K562 (cell line): ENCODE results near the gene KCTD17. TPM values are rescaled to one million over a fixed set of nuclear protein-coding genes. Genes with fewer than 3 reads are reported as not detected.
A peak's percentile ranks its signal among the peaks of the same experiment; 100 is the strongest.

Experiments used
- C11orf30 ChIP-seq: fragments of 450-650 bp; IDR thresholded peaks from 2 replicates; pipeline ENCODE4 v1.6.1; 2016; ENCODE audit warnings: low read depth, mild to moderate bottlenecking
- CREB1 ChIP-seq, 2 experiments: sonication (generic) in 1 of 2; formaldehyde crosslinking in 1 of 2; IDR thresholded peaks; 2 replicates each; pipeline versions ENCODE4 v1.6.1 to v1.8.0; 2012 to 2022; ENCODE audit warnings: inconsistent platforms in 1 of 2, mild to moderate bottlenecking in 1 of 2, missing genetic modification reagents in 1 of 2, moderate library complexity in 1 of 2
- JUND ChIP-seq, 2 experiments: IDR thresholded peaks; 2 replicates in 1 of 2; 3 replicates in 1 of 2; pipeline ENCODE4 v1.6.1; 2011; ENCODE audit warnings: borderline replicate concordance in 2 of 2, low read depth in 2 of 2, low read length in 2 of 2, improper control_type of control experiment in 1 of 2, missing biosample characterization in 1 of 2, missing genetic modification characterization in 1 of 2, missing genetic modification reagents in 1 of 2
- NFE2L1 ChIP-seq: fragments of 450-650 bp; IDR thresholded peaks from 2 replicates; pipeline ENCODE4 v1.6.1; 2016; ENCODE audit warnings: missing genetic modification characterization, low read depth, mild to moderate bottlenecking, missing compliant biosample characterization, moderate library complexity, borderline replicate concordance
- NFIX ChIP-seq: fragments of 250-450 bp; sonication (Bioruptor Pico); IDR thresholded peaks from 2 replicates; pipeline ENCODE4 v1.4.0; 2020; ENCODE audit warnings: low read depth, mild to moderate bottlenecking, moderate library complexity
- NR0B1 ChIP-seq: fragments of 450-650 bp; IDR thresholded peaks from one replicate; pipeline ENCODE4 v1.6.1; 2018; ENCODE audit warnings: mild to moderate bottlenecking, moderate library complexity; ENCODE audit not compliant: partially characterized antibody
- NRF1 ChIP-seq, 2 experiments: fragments of 450-650 bp; IDR thresholded peaks in 1 of 2; conservative IDR thresholded peaks in 1 of 2; 2 replicates each; pipeline ENCODE4 v1.6.1; 2014; ENCODE audit warnings: mild to moderate bottlenecking in 2 of 2
- POLR2G ChIP-seq: fragments of 200-400 bp; formaldehyde crosslinking; IDR thresholded peaks from 2 replicates; pipeline ENCODE4 v1.6.1; 2017; ENCODE audit warnings: low read depth, mild to moderate bottlenecking, antibody characterized with exemption, low read length, moderate library complexity
- PTTG1 ChIP-seq: fragments of 450-650 bp; IDR thresholded peaks from 2 replicates; pipeline ENCODE4 v1.6.1; 2016; ENCODE audit warnings: low read depth, mild to moderate bottlenecking, missing genetic modification characterization, missing compliant biosample characterization
- RBBP5 ChIP-seq: fragments of 200-600 bp; sonication (generic); IDR thresholded peaks from 2 replicates; pipeline ENCODE4 v1.6.1; 2012; ENCODE audit warnings: borderline replicate concordance, mild to moderate bottlenecking, low read length, control low read depth, inconsistent platforms; ENCODE audit not compliant: insufficient read depth, poor library complexity, severe bottlenecking
- RBM25 ChIP-seq: fragments of 200-400 bp; formaldehyde crosslinking; IDR thresholded peaks from 2 replicates; pipeline ENCODE4 v1.6.1; 2018; ENCODE audit warnings: low read length, low read depth, moderate library complexity; ENCODE audit not compliant: severe bottlenecking
- RCOR1 ChIP-seq, 2 experiments: IDR thresholded peaks; 2 replicates each; pipeline ENCODE4 v1.6.1; 2012; ENCODE audit warnings: low read depth in 2 of 2, low read length in 2 of 2, borderline replicate concordance in 1 of 2, improper control_type of control experiment in 1 of 2
- SMARCA4 ChIP-seq: fragments of 450-650 bp; IDR thresholded peaks from 2 replicates; pipeline ENCODE4 v1.6.1; 2016
- TCF7 ChIP-seq: sonication (generic); IDR thresholded peaks from 2 replicates; pipeline ENCODE4 v1.6.1; 2016; ENCODE audit warnings: antibody characterized with exemption, borderline replicate concordance
- TFAP4 ChIP-seq: sonication (generic); formaldehyde crosslinking; IDR thresholded peaks from 2 replicates; pipeline ENCODE4 v1.8.0; 2022; ENCODE audit warnings: missing genetic modification reagents, mild to moderate bottlenecking, moderate library complexity, borderline replicate concordance
- ZFP36 ChIP-seq: fragments of 150-350 bp; IDR thresholded peaks from 2 replicates; pipeline ENCODE4 v1.6.1; 2018; ENCODE audit warnings: low read length, low read depth; ENCODE audit not compliant: partially characterized antibody
- ZNF133 ChIP-seq: fragments of 250-450 bp; sonication (Bioruptor Pico); IDR thresholded peaks from 2 replicates; pipeline ENCODE4 v1.4.0; 2020; ENCODE audit warnings: mild to moderate bottlenecking
- ZNF449 ChIP-seq: fragments of 250-450 bp; sonication (Bioruptor Pico); IDR thresholded peaks from 2 replicates; pipeline ENCODE4 v1.8.0; 2022; ENCODE audit warnings: moderate library complexity, mild to moderate bottlenecking, inconsistent platforms
- ZSCAN29 ChIP-seq: fragments of 450-650 bp; IDR thresholded peaks from 2 replicates; pipeline ENCODE4 v1.6.1; 2017
- polyA plus RNA-seq, 8 experiments: library from polyadenylated mRNA; depleted of rRNA in 4 of 8; stranded (reverse) in 5 of 8; unstranded in 3 of 8; fragments of >200 nt; fragmentation: Nextera tagmentation in 2 of 8; fragmentation: Illumina TruSeq in 1 of 8; extraction: Ambion mirVana in 2 of 8; extraction: Trizol in 1 of 8; gene quantifications; 2 replicates each; pipeline versions ENCODE4 v1.2.1 to v1.2.3, GENCODE V29; 2011 to 2014; ENCODE audit warnings: inconsistent platforms in 1 of 8, missing spikeins in 1 of 8
- total RNA-seq, 7 experiments: library from RNA; depleted of rRNA in 6 of 7; stranded (reverse); fragments of >200 nt in 6 of 7; fragmentation: Illumina TruSeq in 2 of 7; extraction: Trizol in 2 of 7; gene quantifications; 2 replicates each; pipeline versions ENCODE4 v1.2.1 to v1.2.3, GENCODE V29; 2011 to 2021; ENCODE audit warnings: low replicate concordance in 1 of 7

KCTD17 gene
- total and polyA plus RNA-seq, 9 of the 15 experiments (the other 6 are each of a cell fraction or from before 2014, with no cell fraction given): 0.22 to 0.90 (median 0.49) TPM; not detected in 2

GRCh38 chr22:37032134-37032534 is 19.4 kb upstream of the KCTD17 start (continued):
- TF ChIP-seq TFAP4 (CRISPR knock-in tag) (no peak), JUND (IDR thresholded peaks at IDR 0.05; ENCODE audit: borderline replicate concordance, low read depth, low read length) (no peak), JUND (tag; IDR thresholded peaks at IDR 0.05; ENCODE audit: borderline replicate concordance, low read depth, low read length) (no peak), RBBP5 (no peak), RCOR1 (IDR thresholded peaks at IDR 0.05; ENCODE audit: borderline replicate concordance in 1 of 2, low read depth in 2 of 2, low read length in 2 of 2) (no peak), ZFP36 (peak; percentile 70), TCF7 (no peak), NFIX (no peak), CREB1 (IDR thresholded peaks at IDR 0.05) (no peak), CREB1 (CRISPR knock-in tag; IDR thresholded peaks at IDR 0.05) (no peak), SMARCA4 (0 out of 2 replicates have a peak, but pooled peaks have one; percentile 10), NRF1 (conservative IDR thresholded peaks at IDR 0.05 in 1 of 2, IDR thresholded peaks at IDR 0.05 in 1 of 2) (no peak), NR0B1 (no peak), RBM25 (peak; percentile 55), PTTG1 (tag) (no peak), ZNF133 (CRISPR knock-in tag) (no peak), ZSCAN29 (no peak), ZNF449 (no peak), C11orf30 (peak; percentile 32; the same call in 1 of the 2 replicates), POLR2G (no peak), NFE2L1 (tag) (no peak)
